ENCODE results near the gene SH3GL1.

SH3GL1 gene

DNA sequence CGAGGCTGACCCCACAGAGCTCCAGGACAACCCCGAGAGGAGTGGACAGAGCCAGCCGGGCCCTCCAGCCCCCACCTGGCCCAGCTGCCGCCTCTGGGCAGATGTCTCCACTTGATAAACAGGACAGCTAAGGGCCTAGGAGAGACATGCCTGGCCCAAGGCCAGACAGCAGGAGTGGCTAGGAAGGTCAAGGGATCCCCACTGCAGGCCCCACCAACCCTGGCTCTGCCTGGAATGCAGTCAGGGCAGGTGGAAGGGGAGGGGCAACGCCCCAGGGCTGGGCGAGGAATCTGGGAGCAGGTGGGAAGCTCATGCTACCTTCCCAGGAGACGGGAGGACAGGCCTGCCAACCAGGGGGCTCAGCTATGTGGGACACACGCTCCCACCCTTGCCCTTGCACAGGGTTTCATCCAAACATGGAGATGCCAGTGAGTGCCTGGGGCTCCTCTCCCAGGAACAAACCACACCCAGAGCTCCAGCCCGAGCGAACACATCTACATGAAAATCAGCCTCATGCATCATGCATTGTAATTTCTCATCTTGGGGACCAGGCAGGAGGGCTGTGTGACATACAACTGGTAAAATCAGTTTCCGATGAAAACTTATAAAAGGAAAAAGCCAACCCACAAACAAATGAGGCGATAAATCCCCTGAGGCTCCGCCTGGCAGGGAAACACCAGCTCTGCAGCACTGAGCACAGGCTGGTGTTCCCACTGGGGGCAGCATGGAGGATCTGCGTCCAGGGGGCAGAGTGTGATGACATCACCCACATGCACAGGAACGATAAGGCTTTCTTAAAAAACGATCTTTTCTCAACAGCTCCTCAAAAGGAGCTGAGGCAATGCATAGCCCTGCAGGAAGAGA lies 25.0 kb downstream of the SH3GL1 start:
- DNase-seq: no peak

DNA sequence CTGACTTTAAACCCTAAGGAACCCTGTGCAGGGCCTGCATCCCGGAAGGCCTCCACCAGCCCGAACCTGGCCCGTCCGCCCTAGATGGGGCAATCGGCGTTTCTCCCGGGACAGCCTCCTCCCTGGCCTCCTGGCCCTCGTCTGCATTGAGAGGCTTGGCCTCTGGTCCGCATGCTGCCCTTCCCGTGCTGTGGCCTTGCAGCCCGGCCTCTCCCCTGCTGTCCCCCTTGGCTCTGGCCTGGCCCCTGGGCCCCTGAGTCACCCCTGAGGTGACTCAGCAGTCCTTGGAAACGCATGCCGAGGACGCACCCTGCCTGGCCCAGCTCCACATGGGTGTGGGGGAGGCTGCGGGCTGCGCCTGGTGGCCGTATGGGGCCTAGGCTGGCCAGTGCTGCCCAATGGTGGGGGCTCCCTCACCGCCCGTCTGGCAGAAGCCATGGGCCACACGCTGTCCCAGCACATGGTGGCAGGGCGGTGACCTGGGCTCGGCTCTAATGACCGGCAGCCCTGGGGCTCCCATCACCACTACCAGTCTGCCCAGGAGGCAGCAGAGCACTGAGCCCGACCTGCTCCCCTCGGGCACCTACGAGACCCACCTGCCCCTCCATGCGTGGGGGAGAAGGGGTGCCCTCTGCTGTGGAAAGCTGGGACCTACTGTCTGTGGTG lies 25.7 kb downstream of the SH3GL1 start:
- DNase-seq: no peak

DNA sequence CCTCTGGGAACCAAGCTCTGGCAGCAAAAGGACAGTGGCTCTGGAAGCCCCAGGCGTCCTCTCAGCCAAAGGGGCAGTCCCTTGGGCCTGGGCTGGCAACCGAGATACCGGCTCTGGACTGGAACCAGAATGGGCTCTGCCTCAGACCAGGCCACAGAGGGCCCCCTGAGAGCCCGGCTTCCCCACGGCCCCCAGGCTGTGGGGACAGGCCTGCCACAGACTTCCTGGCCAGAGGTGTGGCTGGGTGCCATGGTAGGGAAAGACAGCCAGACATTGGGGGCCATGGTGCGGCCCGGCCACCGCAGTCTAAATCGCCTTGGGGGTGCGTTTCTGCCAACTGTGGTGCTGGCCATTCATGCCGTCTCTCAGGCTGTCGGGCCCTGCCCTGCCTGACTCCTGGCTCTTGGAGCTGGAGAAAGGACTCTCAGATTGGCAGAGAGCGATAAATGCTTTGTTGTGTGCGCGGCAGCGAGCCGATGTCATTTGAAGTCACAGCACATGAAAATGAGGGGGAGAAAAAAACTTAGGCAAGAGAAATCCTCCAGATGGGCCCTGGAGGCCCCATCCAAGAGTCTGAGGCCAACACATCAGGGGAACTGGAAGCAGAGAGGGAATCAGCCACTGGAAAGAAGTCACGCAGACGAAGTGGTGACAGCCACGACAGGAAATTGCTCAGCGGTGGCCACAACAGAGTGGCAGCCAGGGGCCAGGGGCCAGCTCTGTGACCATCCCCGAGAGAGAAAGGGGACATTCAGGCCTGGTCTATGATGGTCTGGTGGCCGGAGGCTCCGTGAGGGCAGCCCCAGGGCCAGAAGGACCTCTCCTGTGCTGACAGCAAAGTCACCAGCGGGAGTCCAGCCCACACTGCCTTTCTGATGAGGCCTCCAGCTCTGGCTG lies 26.5 kb downstream of the SH3GL1 start:
- DNase-seq: no peak

DNA sequence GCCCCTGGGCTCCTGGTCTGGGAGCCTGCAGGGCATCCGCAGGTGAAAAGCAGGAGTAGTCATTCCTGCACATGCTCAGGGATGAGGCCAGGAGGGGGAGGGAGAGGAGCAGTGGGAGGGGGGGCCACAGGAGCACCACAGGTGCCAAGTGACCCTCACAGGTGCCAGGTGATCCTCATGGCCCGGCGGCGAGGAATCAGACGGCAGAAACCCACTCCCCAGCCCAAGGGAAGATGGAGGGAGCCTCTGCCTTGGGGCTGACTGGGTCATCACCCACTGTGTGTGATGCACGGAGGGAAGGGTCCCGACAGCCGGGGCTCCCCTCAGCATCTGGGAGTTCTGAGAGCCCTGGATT lies 27.4 kb downstream of the SH3GL1 start:
- DNase-seq: no peak

DNA sequence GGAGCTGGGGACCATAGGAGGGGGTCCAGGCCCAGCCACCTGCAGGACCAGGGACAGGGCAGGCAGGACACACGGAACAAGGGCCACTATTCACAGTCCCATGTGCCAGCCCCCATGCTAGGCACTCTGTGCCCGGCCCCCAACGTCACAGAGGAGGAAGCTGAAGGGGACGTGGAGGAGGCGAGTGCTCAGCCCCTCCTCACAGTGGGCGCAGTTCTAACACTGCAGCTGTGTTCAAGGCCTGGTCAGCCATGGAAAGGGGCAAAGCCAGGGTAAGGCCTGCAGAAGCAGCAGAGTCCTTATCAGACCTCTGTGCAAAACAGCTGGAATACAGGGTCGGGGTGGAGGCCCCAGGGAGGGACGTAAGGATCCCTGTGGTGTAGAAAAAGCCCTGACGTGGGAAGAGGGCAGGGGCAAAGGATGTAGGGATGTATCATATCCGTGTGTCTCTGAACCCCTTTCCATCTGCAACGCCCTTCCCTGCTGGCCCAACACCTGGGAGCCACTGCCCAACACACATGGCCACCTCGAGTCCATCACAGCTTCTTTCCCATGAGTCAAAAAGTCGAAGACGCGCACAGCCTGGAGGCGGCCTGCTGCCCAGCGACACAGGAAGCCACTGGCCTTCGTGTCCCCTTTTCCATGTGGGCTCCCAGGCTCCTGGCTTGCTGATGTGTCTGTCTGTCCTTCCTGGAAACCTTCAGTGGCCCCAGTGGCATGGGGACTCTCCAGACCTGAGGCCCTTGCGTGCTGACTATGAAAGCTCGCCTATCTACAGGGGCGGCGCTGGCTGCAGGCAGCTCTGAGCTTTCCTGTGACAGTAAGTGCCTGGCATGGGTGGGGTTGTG lies 28.0 kb downstream of the SH3GL1 start:
- no peak for DNase-seq

DNA sequence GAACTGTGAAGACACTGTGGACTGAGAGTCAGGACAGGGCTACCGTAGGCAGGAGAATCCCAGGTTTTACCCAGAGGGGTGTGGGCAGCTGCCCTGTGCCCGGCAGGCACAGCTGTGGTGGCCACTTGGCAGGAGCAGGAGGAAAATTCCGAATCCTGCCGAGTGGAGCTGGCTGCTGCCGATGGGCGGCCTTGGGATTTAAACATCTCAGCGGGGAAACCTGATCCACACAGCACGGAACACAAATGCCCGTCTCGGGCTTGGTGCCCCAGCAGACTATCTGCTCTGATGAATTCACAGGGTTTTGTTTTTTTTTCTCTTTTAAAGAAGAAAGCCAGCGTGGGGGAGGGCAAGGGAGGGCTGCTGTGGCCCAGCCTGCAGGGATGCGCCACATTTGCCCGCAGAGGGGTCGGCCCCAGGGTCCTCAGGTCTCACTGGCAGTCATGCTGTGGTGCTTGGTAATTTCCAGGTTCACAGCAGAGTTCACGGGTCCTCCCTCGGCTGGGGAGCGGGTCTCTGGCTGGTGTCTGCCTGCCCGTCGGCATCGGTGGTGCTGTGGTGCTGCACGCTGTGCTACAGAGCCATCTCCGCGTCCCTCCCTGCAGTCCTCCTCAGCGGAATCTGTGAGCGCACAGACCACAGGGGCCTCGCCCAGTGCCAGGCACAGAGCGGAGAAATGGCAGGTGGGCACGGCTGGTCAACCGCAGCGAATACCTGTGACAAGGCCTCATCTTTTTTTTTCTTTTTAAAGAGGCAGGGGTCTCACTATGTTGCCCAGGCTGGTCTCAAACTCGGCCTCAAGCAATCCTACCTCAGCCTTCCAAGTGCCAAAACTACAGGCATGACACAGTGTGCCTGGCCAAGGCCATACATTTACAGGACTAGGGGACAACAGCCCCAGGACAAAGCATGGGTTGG lies 28.8 kb downstream of the SH3GL1 start:
- DNase-seq: no peak

DNA sequence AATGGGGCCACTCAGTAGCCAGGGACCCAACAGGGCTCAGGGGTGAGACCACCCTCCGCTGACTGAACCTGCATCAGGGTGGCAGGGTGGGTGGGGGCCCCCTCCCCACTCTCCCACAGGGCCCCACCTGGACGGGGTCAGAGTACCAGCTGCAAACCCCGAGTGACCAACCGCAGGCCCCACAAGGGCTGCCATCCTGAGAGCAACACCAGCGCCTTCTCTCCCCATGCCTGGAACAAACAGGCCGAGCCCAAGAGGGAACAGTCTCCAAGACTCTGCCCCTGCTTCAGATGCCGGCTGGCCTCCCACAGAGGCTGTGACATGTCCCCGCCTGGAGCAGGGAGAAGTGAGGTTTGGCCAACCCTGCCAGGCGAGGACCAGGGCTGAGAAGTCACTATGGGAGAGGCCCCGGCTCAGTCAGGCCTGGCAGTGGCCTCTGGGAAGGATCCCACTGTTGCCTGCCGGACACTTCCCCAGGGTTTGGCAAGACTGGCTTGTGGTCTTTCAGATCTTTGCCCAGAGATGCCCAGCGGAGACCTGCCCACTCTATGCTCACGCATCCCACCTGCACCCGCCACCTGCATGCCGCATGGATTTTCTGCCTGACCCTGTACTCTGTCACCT lies 29.8 kb downstream of the SH3GL1 start:
- no peak for DNase-seq

DNA sequence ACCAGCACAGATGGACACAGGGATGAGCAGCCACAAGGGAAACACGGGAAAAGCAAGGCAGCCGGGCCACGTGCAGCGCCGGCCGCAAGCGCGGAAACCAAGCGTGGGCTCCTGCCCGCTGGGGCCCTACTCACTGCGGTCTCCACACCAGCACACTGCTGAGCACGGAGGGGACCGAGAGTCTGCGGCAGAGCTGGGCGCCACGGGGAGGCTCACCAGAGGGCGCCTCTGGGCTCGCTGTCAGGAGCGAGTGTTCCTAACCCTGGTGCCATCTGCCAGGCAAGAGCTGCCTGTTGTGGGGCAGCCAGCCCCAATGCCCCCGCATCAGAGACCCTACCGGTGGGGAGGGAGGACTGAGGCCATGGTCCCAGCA lies 30.5 kb downstream of the SH3GL1 start:
- DNase-seq: peak; percentile 75

DNA sequence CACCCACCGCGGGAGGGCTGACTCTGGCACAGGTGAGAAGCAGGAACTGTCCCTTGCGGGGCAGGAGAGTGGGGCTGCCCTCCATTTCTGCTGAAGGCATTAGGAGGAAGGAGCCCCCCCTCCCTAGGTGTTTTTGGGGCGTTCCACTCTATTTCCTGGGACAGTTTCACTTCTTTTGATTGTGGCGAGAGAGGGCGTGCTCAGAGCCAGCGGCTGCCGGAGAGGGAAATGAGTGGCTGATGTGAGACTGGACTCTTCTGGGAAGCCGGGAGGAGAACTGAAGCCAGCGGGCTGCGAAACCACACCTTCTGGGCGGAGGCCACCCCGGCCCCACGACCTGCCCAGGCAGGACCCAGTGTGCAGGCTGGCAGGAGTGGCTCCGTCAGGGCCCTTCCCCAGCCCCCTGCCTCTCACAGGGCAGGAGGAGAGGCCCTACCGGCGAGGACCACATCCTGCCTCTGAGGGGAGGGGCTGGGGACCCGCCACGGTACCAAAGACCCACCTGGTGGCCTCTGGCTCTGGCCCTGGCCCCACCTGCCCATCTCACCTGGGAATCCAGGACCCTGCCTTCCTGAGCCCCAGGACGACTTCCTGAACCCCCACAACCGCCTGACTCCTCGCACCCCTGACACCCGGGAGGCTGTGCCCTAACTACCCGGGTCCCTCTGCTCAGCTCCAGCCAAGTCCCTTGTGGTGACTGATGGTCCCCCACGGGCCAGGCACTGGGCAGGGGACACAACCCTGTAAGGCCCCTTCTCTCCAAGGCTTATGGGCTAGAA lies 31.0 kb downstream of the SH3GL1 start:
- peak; percentile 55 for DNase-seq

DNA sequence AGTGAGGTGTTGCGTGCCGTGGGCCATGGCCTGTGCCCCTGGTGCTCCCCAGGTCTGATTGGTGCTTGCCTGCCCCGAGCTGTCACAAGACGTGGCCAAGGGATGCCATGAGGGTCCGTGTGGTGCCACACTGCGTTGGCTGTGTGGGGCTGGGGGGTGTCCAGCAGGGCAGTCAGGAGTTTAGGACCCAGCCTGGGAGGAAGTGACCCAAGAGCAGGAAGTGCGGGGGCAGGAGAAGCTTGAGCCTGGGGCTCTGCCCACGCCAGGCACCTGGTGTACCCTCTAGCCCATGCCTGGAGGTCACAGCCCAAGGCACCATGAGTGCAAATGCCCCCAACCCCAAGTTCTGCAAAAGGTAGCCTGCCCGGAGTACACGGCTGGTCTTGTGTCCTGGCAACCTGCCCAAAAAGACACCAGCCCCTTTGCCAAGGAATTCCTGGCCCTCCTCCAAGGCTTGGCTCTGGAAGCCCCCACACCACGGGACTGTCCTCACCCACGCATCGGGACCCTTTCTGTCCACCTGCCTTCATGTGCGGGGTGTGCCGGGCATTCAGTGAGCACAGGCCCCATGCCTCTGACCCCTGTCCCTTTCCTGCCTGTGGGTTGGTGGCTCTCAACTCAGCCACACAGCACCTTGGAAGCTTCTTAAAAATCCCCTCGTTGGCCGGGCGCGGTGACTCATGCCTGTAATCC lies 32.1 kb downstream of the SH3GL1 start:
- no peak for DNase-seq

DNA sequence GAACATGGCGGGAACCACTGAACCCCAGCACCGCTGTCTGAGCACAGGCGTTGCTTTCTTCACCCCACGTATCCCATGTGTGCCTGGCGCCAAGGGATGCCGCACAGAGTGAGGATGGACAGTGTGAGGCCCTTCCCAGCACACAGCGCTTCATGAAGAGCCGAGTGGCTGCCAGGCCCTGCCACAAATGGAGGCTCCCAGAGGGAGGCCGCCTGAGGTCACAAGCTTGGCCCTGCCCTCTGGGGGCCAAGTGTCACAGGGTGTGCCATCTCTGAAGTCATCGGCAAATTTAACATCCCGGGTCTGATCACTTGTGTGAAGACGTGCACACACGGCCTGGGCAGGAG lies 32.6 kb downstream of the SH3GL1 start:
- no peak for DNase-seq

DNA sequence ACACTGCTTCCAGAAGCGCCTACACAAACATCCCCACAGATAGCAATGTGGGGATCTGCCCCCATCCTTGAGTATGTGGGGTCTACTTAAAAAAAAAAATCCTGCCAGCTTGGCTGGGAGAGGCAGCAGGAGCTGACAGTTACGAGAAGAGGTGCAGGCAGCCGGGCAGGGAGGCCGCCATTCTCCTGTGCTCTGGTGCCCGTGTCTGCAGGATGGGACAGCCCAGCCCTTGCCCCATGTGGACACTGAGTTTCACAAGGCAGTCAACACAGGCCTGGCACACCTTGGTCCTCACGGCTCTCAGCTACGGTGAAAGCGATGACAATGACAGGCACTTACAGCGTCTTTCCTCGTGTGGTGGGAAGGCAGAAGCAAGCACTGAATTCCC lies 33.0 kb downstream of the SH3GL1 start:
- DNase-seq: no peak

DNA sequence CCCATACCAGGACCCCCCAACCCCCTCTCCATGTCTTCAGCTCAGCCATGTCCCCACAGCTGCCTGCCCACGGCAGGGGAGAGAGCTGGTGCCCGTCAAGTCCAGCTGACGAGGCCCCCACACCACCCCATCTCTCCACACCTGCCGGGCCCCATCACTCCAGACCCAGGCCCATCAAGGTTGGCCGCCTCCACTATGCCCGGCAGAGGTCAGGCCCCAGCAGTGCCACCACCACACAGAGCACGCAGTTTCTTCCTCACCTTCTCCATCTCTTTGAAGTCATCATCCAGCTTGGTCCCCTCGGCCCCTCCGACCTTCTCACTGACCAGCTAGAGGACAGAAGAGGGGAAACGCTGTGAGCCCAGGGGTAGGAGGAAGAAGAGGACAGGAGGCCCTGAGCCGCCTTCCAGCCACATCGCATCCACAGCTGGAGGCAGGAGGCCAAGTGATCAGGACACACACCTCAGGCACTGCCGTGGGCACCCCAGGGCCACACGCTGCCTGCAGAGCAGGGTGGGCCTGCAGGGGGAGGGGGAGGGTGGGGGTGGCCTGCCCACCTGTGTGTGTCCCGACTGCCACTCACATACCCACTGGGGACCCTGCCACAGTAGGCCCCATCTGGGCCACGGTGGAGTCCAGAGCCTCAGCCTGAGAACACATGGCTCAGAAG lies 33.5 kb downstream of the SH3GL1 start:
- no peak for DNase-seq

DNA sequence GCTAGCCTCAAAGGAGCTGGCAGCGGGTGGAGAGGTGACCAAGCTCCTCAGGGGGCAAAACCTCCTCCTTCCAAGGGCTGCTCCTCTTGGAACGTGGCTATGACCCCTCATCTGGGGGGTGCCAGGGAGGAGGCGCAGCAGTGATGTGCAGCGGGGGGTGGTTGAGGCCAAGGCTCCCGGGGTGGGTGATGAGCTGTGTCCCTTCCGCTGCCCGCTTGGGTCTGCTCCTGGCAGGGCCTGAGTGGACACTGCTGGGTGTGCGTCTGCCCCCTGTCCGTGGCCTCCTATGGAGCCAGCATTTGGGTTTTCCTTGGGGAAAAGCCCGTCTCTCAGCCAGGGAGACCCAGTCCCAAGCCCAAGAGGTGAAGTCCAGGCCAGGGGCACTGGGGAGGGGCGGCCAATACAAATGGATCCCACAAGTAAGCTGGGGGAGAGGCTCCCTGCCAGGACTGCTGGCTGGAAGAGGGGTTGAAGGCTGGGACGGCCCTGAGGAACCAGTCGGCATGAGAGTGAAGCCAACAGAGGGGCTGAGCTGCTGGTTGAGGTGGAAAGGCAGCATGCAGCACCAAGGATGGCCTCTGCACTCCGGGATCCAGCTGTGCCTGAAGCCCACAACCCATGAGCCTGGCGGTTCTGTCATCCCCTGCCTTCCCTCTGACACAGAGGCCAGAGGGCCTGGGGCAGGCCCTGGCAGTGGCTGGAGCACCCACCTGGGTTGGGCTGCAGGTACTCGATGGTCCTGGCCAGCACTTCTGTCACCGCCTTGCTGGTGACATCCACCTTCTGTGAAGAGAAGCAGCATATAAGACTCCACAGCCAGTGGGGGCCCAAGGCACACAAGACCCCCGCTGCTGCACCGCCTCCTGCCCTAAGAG lies 34.3 kb downstream of the SH3GL1 start:
- no peak for DNase-seq

DNA sequence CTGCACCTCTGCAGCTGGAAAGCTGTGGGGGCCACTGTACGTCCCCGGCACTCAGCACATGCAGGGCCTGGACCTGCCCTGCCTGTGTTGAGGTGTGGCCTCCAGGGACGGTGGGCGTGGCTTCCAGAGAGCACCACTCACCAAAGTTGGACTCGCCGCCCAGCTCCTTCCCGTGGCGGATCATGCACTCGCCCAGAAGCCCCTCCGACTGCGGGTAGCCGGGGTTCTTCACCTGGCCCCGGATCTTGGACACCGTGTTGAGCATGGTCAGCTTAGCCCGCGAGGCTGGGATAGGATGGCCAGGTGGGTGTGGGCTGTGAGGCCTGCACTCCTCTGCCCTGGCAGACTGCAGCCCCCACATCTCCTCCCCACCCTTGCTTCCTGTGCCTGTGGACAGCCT lies 35.0 kb downstream of the SH3GL1 start:
- no peak for DNase-seq

DNA sequence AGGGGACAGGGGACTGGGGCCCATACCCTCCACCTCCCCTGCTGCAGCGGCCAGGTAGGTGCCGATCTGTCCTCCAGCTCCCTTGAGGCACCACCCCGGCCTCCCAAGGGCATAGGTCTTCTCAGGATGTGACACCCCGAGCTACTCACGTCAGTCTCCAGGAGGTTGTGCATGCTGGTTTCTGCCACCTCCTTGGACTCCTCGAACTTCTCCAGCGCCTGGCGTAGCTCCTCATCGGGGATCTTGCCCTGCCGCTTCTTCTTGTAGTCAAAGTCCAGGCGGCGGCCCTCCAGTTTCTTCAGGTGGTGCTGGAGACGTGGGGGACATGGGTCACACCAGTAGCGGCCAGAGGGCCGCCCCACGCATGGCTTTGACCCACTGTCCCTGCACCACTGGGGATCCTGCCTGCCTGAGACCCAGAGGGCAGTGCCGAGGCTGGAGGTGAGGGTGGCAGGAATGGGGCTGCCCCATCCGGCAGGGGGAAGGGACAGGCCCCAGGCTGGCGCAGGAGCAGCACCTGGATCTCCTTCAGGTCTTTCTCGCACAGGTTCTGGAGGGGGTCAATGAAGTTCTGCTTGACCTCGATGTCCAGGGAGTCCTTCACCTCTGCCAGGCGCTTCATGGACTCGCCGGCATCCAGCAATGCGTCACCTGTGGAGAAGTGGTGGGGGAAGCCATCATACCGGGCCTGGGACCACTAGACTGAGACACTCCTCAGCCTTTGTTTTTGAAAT lies 36.6 kb downstream of the SH3GL1 start:
- no peak for DNase-seq

DNA sequence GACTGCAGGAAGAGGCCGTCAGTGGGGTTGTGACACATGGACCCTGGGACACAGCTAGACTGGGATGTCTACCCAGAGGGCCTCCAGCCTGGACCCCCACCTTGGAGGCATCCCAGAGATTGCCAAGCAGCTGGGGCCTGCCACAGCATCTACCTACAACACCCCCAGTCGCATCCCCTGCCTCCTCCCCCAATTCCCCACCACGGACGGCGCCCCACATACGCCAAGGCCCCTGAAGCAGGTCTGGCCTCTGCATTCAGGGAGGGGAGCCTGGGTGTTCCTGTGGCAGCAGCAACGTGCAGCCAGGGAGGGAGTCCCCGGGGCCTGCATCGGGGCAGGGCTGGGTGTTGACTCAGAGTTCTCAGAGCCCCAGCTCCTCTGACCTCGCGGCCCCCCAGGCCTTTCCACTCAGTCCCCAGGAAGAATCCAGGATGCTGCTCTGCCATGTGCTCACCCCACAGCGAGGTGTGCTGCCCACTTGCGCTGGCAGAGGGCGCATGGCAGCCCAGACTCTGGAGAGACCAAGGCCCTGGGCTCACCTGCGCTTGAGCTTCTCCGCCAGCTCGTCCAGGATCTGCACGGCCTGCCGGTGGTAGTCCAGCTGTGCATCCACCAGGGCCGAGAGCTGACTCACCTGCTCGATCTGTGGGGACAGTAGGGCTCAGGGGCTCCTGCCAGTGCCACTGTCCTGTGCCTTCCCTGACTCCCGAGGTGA lies 37.4 kb downstream of the SH3GL1 start:
- no peak for DNase-seq
